K562 (cell line): ENCODE data around the gene PELI2.

Experiments used
- JUN ChIP-seq, 2 experiments: sonication (generic) in 1 of 2; formaldehyde crosslinking in 1 of 2; IDR thresholded peaks; 2 replicates each; pipeline versions ENCODE4 v1.6.1 to v1.8.0; 2012 to 2022; ENCODE audit warnings: borderline replicate concordance in 2 of 2, mild to moderate bottlenecking in 2 of 2, improper control_type of control experiment in 1 of 2, low read depth in 1 of 2, low read length in 1 of 2, missing genetic modification reagents in 1 of 2
- ZNF512 ChIP-seq: IDR thresholded peaks from 2 replicates; pipeline ENCODE4 v1.6.1; 2016; ENCODE audit warnings: missing genetic modification characterization, missing compliant biosample characterization

DNA sequence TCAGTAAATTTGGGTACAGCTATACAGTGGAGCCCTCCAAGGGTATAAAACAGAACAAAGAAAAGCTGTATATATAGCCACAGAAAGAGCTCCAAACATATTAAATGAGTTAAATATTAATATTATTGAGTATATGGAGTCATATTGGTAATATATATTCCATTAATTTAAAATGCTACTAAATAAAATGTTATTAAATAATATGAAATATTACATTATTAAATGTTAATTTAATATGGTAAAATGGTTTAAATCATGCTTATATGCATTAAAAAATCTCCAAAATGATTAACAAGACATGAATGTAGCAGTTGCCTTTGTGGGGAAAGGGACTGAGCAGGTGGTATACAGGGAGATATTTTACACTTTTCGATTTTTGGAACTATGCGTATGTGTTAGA is 164.0 kb downstream of the PELI2 start:
- TF ChIP-seq ZNF512 (tag) (no peak), JUN (IDR thresholded peaks at IDR 0.05; ENCODE audit: borderline replicate concordance, low read depth, low read length) (no peak), JUN (CRISPR knock-in tag; IDR thresholded peaks at IDR 0.05; ENCODE audit: borderline replicate concordance) (no peak)
